IMR-90 (cell line): ENCODE results near the gene ABHD6. TPM values are rescaled to one million over a fixed set of nuclear protein-coding genes. Genes with fewer than 3 reads are reported as not detected.

Experiments
- ATAC-seq: fragments of 200-7000 bp; cut with Tn5 transposase; 2 replicates; pipeline ENCODE4 v1.9.1; 2020; ENCODE audit warnings: low read depth, mild to moderate bottlenecking, moderate library complexity
- BruUV-seq: library from RNA; stranded (reverse); fragments of 400-500 nt; replicated peaks from 2 replicates; lab custom pipeline; 2021; lab: Mats Ljungman, UMichigan
- CTCF ChIA-PET: fragments of 300-600 bp; formaldehyde crosslinking; extraction: SDS; loops from one replicate; lab custom pipeline; 2021; ENCODE audit warnings: antibody characterized with exemption; lab: Yijun Ruan, JAX
- POLR2A ChIA-PET: fragments of 300-600 bp; sonication (Branson Sonifier 250); formaldehyde crosslinking; loops from one replicate; lab custom pipeline; 2022; ENCODE audit warnings: antibody characterized with exemption; ENCODE audit not compliant: unreplicated experiment; lab: Charles Lee
- DNase-seq: peaks from one replicate; pipeline ENCODE4 v3.0.0; 2013
- H2AFZ ChIP-seq: replicated peaks from 2 replicates; pipeline ENCODE3; 2013; ENCODE audit warnings: low read length, mild to moderate bottlenecking; ENCODE audit not compliant: poor library complexity
- H2AK5ac ChIP-seq: 2 replicates; pipeline ENCODE4 v1.6.1; 2013; ENCODE audit warnings: low read depth, low read length, inconsistent platforms
- H2AK9ac ChIP-seq: replicated peaks from 2 replicates; pipeline ENCODE3; 2013; ENCODE audit warnings: mild to moderate bottlenecking, low read depth, low read length, moderate library complexity; ENCODE audit not compliant: poor library complexity
- H2BK120ac ChIP-seq: 2 replicates; pipeline ENCODE4 v1.6.1; 2013; ENCODE audit warnings: low read depth, low read length, inconsistent platforms
- H2BK15ac ChIP-seq: 3 replicates; pipeline ENCODE4 v1.6.1; 2013; ENCODE audit warnings: low read depth, low read length, inconsistent platforms
- H2BK20ac ChIP-seq: 2 replicates; pipeline ENCODE4 v1.6.1; 2013; ENCODE audit warnings: low read depth, mild to moderate bottlenecking, inconsistent platforms, low read length, moderate library complexity
- H2BK5ac ChIP-seq: 2 replicates; pipeline ENCODE4 v1.6.1; 2013; ENCODE audit warnings: mild to moderate bottlenecking, low read depth, low read length, inconsistent platforms; ENCODE audit not compliant: poor library complexity, severe bottlenecking
- H3K14ac ChIP-seq: replicated peaks from 2 replicates; pipeline ENCODE4 v1.6.1; 2013; ENCODE audit warnings: low read depth, low read length, inconsistent platforms
- H3K18ac ChIP-seq: 2 replicates; pipeline ENCODE4 v1.6.1; 2013; ENCODE audit warnings: low read depth, low read length, control low read depth
- H3K23ac ChIP-seq: 2 replicates; pipeline ENCODE4 v1.6.1; 2013; ENCODE audit warnings: low read depth, low read length, inconsistent platforms
- H3K27ac ChIP-seq: 2 replicates; pipeline ENCODE4 v1.5.1; 2013; ENCODE audit warnings: mild to moderate bottlenecking, control low read depth, low read length; ENCODE audit not compliant: insufficient read depth
- H3K27me3 ChIP-seq: 2 replicates; pipeline ENCODE4 v1.6.1; 2013; ENCODE audit warnings: low read length; ENCODE audit not compliant: control insufficient read depth, insufficient read depth
- H3K36me3 ChIP-seq: 2 replicates; pipeline ENCODE4 v1.6.1; 2013; ENCODE audit warnings: low read length, mixed read lengths; ENCODE audit not compliant: control insufficient read depth, insufficient read depth
- H3K4ac ChIP-seq: 2 replicates; pipeline ENCODE4 v1.6.1; 2013; ENCODE audit warnings: low read depth, low read length, inconsistent platforms
- H3K4me1 ChIP-seq: 2 replicates; pipeline ENCODE4 v1.6.1; 2013; ENCODE audit warnings: low read length, mixed read lengths; ENCODE audit not compliant: control insufficient read depth, insufficient read depth
- H3K4me2 ChIP-seq: 2 replicates; pipeline ENCODE4 v1.6.1; 2013; ENCODE audit warnings: low read depth, mild to moderate bottlenecking, control low read depth, low read length, moderate library complexity
- H3K4me3 ChIP-seq: 2 replicates; pipeline ENCODE4 v1.5.1; 2013; ENCODE audit warnings: low read depth, mild to moderate bottlenecking, control low read depth, low read length, moderate library complexity; ENCODE audit not compliant: insufficient read depth
- H3K56ac ChIP-seq: 2 replicates; pipeline ENCODE4 v1.6.1; 2013; ENCODE audit warnings: low read length, inconsistent platforms; ENCODE audit not compliant: insufficient read depth; ENCODE audit errors: extremely low read depth
- H3K79me1 ChIP-seq, 2 experiments: 2 replicates each; pipeline ENCODE4 v1.6.1; 2013; ENCODE audit warnings: low read length in 2 of 2, inconsistent platforms in 1 of 2, low read depth in 1 of 2
- H3K9ac ChIP-seq: 2 replicates; pipeline ENCODE4 v1.6.1; 2013; ENCODE audit warnings: low read depth, low read length, control low read depth
- H3K9me1 ChIP-seq: 2 replicates; pipeline ENCODE4 v1.6.1; 2013; ENCODE audit warnings: low read length, inconsistent platforms; ENCODE audit not compliant: insufficient read depth
- H3K9me3 ChIP-seq: 2 replicates; pipeline ENCODE4 v1.6.1; 2013; ENCODE audit warnings: low read length; ENCODE audit not compliant: control insufficient read depth, insufficient read depth
- H4K20me1 ChIP-seq: 2 replicates; pipeline ENCODE4 v1.6.1; 2013; ENCODE audit warnings: low read length, inconsistent platforms; ENCODE audit not compliant: insufficient read depth
- H4K5ac ChIP-seq: 2 replicates; pipeline ENCODE4 v1.6.1; 2013; ENCODE audit warnings: mild to moderate bottlenecking, low read depth, low read length, control low read depth
- H4K8ac ChIP-seq, 2 experiments: 2 replicates each; pipeline ENCODE4 v1.6.1; 2013; ENCODE audit warnings: low read depth in 2 of 2, low read length in 2 of 2, control low read depth in 1 of 2, inconsistent platforms in 1 of 2
- H4K91ac ChIP-seq: 2 replicates; pipeline ENCODE4 v1.6.1; 2013; ENCODE audit warnings: low read depth, low read length, inconsistent platforms; ENCODE audit not compliant: insufficient read depth
- CEBPB ChIP-seq: IDR thresholded peaks from 2 replicates; pipeline ENCODE4 v1.6.1; 2012; ENCODE audit warnings: low read depth, low read length, improper control_type of control experiment
- FOS ChIP-seq: fragments of 150-350 bp; IDR thresholded peaks from 2 replicates; pipeline ENCODE4 v1.6.1; 2016; ENCODE audit warnings: low read depth, low read length
- MAZ ChIP-seq: IDR thresholded peaks from 2 replicates; pipeline ENCODE4 v1.6.1; 2012; ENCODE audit warnings: low read depth, mild to moderate bottlenecking, low read length, improper control_type of control experiment, moderate library complexity, borderline replicate concordance
- MXI1 ChIP-seq: IDR thresholded peaks from 2 replicates; pipeline ENCODE4 v1.6.1; 2012; ENCODE audit warnings: low read depth, mild to moderate bottlenecking, low read length, moderate library complexity, borderline replicate concordance
- NFE2L2 ChIP-seq: fragments of 150-350 bp; IDR thresholded peaks from 2 replicates; pipeline ENCODE4 v1.6.1; 2016; ENCODE audit warnings: low read depth, mild to moderate bottlenecking, low read length
- POLR2A ChIP-seq: IDR thresholded peaks from 2 replicates; pipeline ENCODE4 v1.6.1; 2012; ENCODE audit warnings: mild to moderate bottlenecking, low read depth, low read length
- RFX5 ChIP-seq: IDR thresholded peaks from 2 replicates; pipeline ENCODE4 v1.8.0; 2012; ENCODE audit warnings: low read depth, mild to moderate bottlenecking, low read length, moderate library complexity
- SMC3 ChIP-seq: fragments of 150-350 bp; IDR thresholded peaks from 2 replicates; pipeline ENCODE4 v1.6.1; 2016; ENCODE audit warnings: low read depth, mild to moderate bottlenecking, antibody characterized with exemption, low read length, moderate library complexity
- WGBS, 2 experiments: methylation state at CpG; one replicate each; pipeline versions ENCODE4 v1.1.5 to v1.1.7; 2013; ENCODE audit warnings: missing lambda C conversion rate in 2 of 2; ENCODE audit not compliant: insufficient read length in 1 of 2; ENCODE audit errors: extremely low coverage in 2 of 2; 5-methylcytosine and 5-hydroxymethylcytosine counted together
- dilution Hi-C: fragments of 300-500 bp; cut with HindIII; formaldehyde crosslinking; loops from one replicate; pipeline ENCODE4 v1.14.3; 2018; ENCODE audit warnings: low sequenced_read_pairs; ENCODE audit not compliant: unreplicated experiment
- in situ Hi-C: fragments of 300-500 bp; cut with MboI; formaldehyde crosslinking; loops from 3 replicates; pipeline ENCODE4 v1.14.3; 2019; ENCODE audit warnings: low sequenced_read_pairs, inconsistent platforms, mixed read lengths
- intact Hi-C: fragments of 100-400 bp; cut with micrococcal nuclease; formaldehyde crosslinking; loops from 2 replicates; pipeline ENCODE4 v1.10.0; 2022
- polyA plus RNA-seq, 3 experiments: library from polyadenylated mRNA; depleted of rRNA; stranded (reverse); fragments of >200 nt; gene quantifications; 2 replicates each; pipeline ENCODE4 v1.2.3, GENCODE V29; 2012; ENCODE audit warnings: low replicate concordance in 1 of 3
- total RNA-seq: library from RNA; depleted of rRNA; stranded (reverse); fragments of >200 nt; gene quantifications from 2 replicates; pipeline ENCODE4 v1.2.3, GENCODE V29; 2012
- TF ChIP-seq, protein P1 (sequence below): conservative IDR thresholded peaks from 2 replicates; pipeline ENCODE4 v1.5.1; 2012; ENCODE audit warnings: mild to moderate bottlenecking, low read depth, low read length, improper control_type of control experiment
- TF ChIP-seq, protein P2 (sequence below): fragments of 150-350 bp; IDR thresholded peaks from 2 replicates; pipeline ENCODE4 v1.6.1; 2016; ENCODE audit warnings: low read depth, mild to moderate bottlenecking, low read length, moderate library complexity, borderline replicate concordance

Gene ABHD6
- total and polyA plus RNA-seq, 2 of the 4 experiments (the other 2 are of a cell fraction), result 5.0 to 5.6 TPM

DNA sequence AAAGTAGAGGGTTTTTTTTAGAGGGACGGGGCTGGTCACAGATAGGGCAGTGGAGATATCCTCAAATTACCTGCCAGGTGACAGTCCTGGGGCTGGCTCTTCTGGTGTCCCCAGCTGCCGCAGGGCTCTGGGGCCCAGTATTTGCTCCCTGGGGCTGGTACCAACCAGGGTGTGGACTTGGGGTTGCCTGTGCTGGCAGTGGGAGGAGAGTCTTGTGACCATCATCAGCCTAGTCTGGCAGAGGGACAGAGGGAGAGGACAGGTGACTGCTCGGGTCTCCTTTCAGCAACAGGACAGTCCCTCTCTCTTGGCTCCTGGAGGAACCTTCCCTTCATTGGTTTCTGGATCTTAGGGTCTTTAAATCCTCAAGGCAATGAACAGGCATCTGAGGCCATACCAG is 60.6 kb downstream of the ABHD6 start:
- H3K79me1 ChIP-seq, result no peaks in the 10 kb centered on the region
- no peak overlapping the region for H3K4ac ChIP-seq
- H3K56ac ChIP-seq, result no peak overlapping the region
- no peak overlapping the region for H3K23ac ChIP-seq
- ChIA-PET POLR2A (no interaction called here), CTCF (interaction anchor here (1.0 to 3.0 kb wide), 3 partner anchors 109 to 118 kb away, joined by 3 to 19 read pairs (median 4); no protein-coding TSS in a partner anchor)
- peaks cover 20% of the 10 kb centered on the region for H3K27me3 ChIP-seq
- no peak overlapping the region for H3K4me2 ChIP-seq
- in situ Hi-C loops (no loop called here), dilution Hi-C loops (no loop called here), intact Hi-C loops (loop anchor here (5.0 kb wide), 1 partner anchor 431 kb away; no protein-coding TSS in a partner anchor)
- H2BK15ac ChIP-seq, result no peak overlapping the region
- BruUV-seq, result no TSS peak
- H2BK20ac ChIP-seq, result no peak overlapping the region
- H3K27ac ChIP-seq, result no peak overlapping the region
- no peak overlapping the region for H4K91ac ChIP-seq
- no peaks in the 10 kb centered on the region; the same call in 1 of the 2 replicates for H3K9me1 ChIP-seq
- no peak overlapping the region for H2AK5ac ChIP-seq
- WGBS, 2 experiments, result 63% methylated on average over 2 of the region's 3 CpGs; no CpG with 5 or more reads in 1 of the 2 experiments
- DNase-seq (no peak), ATAC-seq (no peak)
- TF ChIP-seq MXI1 (no peak), SMC3 (no peak), MAZ (no peak), FOS (no peak), NFE2L2 (no peak), CEBPB (no peak), POLR2A (no peak), RFX5 (no peak)
- TF ChIP-seq, protein P1, sequence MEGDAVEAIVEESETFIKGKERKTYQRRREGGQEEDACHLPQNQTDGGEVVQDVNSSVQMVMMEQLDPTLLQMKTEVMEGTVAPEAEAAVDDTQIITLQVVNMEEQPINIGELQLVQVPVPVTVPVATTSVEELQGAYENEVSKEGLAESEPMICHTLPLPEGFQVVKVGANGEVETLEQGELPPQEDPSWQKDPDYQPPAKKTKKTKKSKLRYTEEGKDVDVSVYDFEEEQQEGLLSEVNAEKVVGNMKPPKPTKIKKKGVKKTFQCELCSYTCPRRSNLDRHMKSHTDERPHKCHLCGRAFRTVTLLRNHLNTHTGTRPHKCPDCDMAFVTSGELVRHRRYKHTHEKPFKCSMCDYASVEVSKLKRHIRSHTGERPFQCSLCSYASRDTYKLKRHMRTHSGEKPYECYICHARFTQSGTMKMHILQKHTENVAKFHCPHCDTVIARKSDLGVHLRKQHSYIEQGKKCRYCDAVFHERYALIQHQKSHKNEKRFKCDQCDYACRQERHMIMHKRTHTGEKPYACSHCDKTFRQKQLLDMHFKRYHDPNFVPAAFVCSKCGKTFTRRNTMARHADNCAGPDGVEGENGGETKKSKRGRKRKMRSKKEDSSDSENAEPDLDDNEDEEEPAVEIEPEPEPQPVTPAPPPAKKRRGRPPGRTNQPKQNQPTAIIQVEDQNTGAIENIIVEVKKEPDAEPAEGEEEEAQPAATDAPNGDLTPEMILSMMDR, result no peak
- TF ChIP-seq, protein P2, sequence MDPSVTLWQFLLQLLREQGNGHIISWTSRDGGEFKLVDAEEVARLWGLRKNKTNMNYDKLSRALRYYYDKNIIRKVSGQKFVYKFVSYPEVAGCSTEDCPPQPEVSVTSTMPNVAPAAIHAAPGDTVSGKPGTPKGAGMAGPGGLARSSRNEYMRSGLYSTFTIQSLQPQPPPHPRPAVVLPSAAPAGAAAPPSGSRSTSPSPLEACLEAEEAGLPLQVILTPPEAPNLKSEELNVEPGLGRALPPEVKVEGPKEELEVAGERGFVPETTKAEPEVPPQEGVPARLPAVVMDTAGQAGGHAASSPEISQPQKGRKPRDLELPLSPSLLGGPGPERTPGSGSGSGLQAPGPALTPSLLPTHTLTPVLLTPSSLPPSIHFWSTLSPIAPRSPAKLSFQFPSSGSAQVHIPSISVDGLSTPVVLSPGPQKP, result no peak
- no peak overlapping the region for H3K9ac ChIP-seq
- no peak overlapping the region for H4K5ac ChIP-seq
- peaks cover 4% of the 10 kb centered on the region for H3K9me3 ChIP-seq
- peaks cover 3% of the 10 kb centered on the region; the same call in 1 of the 2 replicates for H3K36me3 ChIP-seq
- no peak overlapping the region for H2AK9ac ChIP-seq
- H2BK120ac ChIP-seq, result no peak overlapping the region
- no peaks in the 10 kb centered on the region for H3K4me1 ChIP-seq
- no peak overlapping the region for H2BK5ac ChIP-seq
- H4K20me1 ChIP-seq, result no peaks in the 10 kb centered on the region
- H3K14ac ChIP-seq, result no peak overlapping the region
- H3K4me3 ChIP-seq, result no peak overlapping the region
- H4K8ac ChIP-seq, result no peak overlapping the region
- no peak overlapping the region for H2AFZ ChIP-seq
- H3K18ac ChIP-seq, result no peak overlapping the region
